RCC 7860 (cell line): ENCODE data around the gene CELA2A.
"Not testable (repeated sequence)": the region's sequence is repeated elsewhere in the genome, so short reads cannot be mapped to it uniquely, and the experiment has no call there.

ENCODE experiments used
- DNase-seq: peaks from one replicate; pipeline ENCODE4 v3.0.0-alpha.2; 2015; ENCODE audit warnings: low spot score
- FAIRE-seq: peaks from 2 replicates; lab custom pipeline; 2012; peaks lifted over from hg19 to GRCh38; lab: Jason Lieb, UNC

The CELA2A gene

DNA sequence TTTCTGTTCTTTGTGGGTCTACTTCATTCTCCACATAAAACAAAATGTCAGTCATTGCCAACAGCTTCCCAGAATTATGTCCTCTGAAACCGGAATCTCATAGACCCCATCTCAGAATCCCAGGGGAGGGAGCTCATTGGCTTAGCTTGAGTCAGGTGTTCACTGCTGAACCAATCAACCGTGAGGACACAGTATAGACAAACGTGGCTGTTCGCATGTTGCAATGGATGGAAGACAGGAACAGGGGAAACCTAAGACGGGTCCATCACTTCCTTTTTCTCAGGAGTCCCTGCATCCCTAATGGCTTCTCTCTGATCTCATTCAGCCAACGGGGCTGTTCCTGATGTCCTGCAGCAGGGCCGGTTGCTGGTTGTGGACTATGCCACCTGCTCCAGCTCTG is 9.1 kb downstream of the CELA2A start:
- FAIRE-seq (no peak), DNase-seq (no peak)

DNA sequence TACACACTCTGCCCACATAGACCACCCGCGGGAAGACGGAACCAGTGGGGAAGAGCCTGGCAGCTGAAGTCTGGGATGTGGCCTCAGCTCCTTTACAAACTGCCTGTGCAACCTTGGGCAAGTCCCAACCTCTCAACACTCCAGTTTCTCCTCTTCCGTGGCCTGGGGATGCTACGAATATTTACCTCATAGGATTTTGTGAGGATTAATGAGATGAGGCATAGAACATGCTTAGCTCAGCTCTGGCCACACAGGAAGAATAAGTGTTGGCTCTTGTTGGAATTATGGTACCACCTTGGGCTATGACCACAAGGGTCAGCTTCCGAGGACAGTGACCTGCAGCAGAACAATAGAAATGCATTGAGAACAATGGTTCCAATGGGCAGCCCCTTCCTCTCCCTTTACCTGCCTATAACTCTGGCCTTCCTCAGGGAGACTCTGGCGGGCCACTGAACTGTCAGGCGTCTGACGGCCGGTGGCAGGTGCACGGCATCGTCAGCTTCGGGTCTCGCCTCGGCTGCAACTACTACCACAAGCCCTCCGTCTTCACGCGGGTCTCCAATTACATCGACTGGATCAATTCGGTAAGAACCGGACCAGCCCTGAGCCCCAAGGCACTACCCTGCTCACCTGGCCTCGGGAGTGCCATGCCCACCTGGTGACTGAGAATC is 10.6 kb downstream of the CELA2A start:
- FAIRE-seq, DNase-seq: not testable (repeated sequence)

DNA sequence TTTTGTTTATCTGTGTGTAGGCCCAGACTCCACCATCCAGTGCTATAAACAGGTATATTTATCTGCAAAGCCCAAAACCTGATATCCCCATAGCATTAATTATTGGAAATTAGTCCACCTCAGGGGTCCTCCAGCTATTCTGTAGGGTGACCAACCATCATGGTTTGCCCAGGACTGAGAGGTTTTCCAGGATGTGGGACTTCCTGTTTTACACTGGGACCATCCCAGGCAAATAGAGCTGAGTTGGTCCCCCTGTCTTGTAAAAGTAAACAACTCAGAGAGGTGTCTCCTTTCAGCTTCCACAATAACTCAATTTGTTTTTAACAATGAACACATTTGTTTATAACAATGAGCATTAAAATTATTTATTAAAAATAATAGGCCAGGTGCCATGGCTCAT is 11.6 kb downstream of the CELA2A start:
- DNase-seq: no peak
- FAIRE-seq: no peak

DNA sequence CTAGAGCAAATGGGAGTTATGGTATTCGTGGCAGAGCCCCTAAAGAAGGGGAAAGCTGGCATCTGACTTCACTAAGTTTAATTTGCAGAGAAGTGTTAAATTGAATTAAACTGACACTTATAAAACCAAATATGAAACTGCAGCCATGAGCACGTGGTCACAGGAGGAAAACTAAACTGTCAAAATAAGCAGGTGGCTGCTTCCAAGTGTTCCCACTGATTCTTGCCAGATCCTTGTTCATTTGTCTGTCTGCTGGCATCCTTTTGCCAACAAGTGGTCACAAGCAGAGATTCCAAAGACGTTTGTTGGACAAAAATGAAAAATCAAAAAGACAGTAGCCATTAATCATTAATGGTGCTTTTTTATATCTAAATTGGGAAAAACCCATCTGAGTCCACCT is 12.8 kb downstream of the CELA2A start:
- DNase-seq (no peak), FAIRE-seq (no peak)

DNA sequence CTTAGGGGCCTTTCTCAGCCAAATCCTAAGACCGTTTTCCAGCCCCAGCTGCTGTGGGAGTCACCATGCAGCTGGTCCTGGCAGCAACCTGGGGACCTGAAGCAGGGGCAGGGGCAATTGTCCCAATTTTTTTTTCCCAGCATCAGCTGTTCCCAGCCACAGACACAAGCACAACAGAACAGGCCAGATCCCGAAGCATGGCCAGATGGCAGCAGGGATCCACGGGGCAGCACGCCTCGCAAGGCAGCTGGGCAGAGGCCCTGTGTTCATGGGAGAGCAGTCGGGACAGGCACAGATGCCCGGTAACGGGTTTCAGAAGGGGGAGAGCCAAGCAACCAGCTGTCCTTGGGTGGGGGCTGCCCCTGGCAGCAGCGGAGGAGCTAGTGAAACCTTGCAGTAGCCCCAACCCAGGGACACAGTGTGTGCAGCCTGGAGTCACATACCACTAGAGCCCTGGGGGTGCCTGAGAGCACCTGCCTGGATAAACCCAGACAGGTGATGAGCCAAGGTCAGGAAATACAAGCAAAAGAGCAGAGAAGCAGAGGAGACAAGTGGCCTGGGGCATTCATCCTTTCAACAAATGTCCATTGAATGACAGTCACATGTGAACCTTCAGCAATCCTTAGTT is 13.4 kb downstream of the CELA2A start:
- DNase-seq, FAIRE-seq: not testable (repeated sequence)

DNA sequence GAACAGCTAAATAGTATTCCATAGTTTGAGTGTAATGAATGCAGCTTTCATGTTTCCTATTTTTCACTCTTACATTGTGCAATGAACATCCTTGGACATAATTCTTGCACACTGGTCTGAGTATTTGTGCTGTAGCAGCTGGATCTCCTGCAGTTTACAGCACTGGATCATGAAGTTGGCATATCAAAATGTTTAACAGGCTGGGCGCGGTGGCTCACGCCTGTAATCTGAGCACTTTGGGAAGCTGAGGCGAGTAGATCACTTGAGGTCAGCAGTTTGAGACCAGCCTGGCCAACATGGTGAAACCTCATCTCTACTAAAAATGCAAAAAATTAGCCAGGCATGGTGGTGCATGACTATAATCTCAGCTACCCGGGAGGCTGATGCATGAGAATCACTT is 14.5 kb downstream of the CELA2A start:
- not testable (repeated sequence) for DNase-seq, FAIRE-seq

DNA sequence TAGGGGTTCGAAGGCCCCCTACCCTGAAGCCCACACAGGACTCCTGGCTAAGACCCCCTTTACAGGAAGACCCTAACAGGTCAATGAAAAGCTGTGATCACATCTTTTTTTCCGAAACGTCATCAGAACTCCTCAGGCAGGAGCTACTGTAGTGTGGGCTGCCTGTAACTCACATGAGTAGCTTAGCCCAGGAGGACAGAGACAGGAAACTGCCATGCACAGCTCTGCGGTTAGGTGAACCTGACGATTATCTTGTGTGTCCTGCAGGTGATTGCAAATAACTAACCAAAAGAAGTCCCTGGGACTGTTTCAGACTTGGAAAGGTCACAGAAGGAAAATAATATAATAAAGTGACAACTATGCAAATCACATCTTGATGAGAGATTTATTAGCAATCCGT is 15.2 kb downstream of the CELA2A start:
- not testable (repeated sequence) for DNase-seq, FAIRE-seq

DNA sequence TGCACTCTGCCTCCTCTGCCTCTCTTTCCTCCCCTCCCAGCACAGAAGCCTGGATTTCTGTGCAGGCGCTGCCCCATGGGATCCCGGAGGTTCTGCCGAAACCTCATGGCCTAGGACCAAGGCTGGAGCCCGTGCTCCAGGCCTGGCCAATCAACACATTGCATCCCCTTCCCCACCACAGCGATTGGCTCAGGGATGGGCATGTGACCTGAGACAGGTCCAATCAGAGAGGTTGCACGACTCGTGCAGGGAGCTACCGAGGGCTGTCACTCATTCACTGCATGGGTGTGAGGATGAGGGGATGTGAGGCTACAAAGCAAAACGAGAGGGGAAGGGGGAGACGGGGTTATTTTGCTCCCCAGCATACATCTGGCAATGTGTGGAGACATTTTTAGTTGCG is 16.1 kb downstream of the CELA2A start:
- FAIRE-seq: no peak
- DNase-seq: no peak

DNA sequence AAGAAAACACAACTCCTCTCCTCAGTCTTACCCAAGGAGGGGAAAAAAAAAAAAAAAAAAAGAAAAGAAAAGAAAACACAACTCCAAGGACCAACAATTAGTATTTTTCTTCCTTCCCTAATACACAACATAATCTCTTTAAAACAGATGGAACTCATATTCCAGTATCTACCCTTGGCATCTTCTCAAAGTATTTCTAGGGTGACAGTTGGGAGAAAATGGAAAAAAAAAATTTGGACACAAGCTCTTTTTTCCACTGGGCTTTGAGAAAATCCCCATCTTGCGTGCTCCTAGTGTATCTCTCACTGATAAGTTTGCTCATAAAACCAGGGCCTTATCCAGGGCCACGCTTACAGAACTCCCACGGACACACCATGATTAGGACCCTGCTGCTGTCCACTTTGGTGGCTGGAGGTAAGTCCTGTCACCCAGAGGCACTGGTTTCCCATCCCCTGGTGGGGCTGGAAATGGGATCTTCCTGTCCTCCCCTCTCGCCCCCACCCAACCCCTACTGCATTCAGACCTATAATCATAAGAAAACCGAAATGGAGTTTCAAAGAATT is 19.3 kb downstream of the CELA2A start, which contains the start of gene CELA2B:
CELA2B (plus strand) TSS at position 353 of the 563 bp plus-strand sequence; CDS start at position 375, 22 bp downstream.
- FAIRE-seq (no peak), DNase-seq (no peak)

DNA sequence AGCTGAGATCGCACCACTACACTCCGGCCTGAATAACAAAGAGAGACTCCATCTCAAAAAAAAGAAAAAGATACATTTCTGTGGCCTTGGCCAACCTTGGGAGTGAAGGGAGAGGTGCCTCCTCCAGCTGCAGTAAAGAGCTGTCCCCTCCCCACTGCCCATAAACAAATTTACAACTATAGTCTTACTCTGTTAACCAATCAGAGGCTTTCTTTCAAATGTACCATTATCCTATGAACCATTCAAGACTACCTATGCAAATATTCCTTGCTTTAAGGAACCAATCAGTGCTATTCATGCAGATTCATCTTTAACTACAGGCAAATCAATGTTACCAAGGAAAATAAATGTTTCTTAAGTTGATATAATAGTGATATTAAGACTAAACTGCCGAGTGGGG is 20.4 kb downstream of the CELA2A start:
- DNase-seq (no peak), FAIRE-seq (no peak)

DNA sequence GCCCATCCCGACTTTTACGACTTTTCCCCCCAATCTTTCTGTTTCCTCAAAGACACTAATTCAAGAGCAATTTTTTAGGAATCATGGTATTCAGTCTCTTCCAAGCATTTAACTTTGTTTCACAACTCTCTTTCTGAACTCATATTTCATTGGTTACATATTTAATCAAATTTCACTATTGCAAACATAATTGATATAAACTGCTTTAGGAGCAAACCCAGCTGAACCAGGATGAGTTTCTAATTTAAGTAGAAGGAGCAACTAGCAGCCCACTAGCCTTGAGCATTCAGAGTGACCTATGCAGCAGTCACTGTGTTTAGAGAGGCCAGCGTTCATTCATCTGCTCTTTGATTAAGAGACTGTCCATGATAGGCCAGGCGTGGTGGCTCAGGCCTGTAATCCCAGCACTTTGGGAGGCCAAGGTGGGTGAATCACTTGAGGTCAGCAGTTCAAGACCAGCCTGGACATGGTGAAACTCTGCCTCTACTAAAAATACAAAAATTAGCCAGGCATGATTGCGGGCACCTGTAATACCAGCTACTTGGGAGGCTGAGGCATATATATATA is 21.2 kb downstream of the CELA2A start:
- no peak for DNase-seq
- FAIRE-seq: no peak

DNA sequence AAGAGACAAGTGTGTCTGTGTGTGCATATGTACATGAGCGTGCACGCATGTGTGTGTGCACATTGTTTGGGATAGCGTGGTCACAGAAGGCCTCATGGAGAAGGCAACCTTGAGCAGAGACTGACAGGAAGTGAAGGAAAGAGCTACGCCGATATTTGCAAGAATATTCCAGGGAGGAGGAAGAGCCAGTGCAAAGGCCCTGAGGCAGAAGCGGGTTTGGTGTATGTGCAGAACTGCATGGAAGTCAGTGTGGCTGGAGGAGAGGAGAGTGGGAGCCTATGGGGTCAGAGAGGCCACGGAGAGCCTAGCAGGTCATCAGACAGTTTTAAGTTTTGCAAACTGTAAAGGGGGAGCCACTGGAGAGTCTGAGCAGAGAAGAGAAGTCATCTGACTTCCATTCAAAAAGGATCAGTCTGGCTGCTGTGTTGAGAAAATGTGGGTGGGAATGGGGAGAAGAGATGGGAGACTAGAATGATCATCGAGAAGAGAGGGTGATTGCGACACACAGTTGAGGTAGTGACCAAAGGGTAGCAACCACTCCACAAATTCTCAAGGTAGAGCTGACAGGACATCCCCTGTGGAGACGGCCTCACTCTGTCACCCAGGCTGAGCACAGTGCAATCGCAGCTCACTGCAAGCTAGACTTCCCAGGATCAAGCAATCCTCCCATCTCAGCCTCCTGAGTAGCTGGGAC is 23.3 kb downstream of the CELA2A start:
- DNase-seq (no peak), FAIRE-seq (no peak)

DNA sequence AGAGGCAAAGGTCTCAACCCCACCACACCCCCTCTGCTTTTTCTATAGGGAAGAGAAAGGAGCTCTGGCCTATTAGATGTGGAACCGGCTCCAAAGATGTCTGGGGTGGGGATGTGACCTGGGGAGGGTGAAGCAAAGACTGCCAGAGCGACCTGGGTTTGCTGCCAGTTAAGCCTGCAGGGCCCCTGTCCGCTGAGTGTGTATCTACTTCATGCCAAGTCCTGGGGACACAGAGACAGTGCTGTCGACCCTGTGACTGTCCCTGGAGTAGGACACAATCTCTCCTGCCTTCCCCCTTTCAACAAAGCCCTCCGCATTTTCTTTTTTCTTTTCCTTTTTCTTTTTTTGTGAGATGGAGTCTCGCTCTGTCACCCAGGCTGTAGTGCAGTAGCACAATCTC is 25.9 kb downstream of the CELA2A start:
- FAIRE-seq, DNase-seq: not testable (repeated sequence)

DNA sequence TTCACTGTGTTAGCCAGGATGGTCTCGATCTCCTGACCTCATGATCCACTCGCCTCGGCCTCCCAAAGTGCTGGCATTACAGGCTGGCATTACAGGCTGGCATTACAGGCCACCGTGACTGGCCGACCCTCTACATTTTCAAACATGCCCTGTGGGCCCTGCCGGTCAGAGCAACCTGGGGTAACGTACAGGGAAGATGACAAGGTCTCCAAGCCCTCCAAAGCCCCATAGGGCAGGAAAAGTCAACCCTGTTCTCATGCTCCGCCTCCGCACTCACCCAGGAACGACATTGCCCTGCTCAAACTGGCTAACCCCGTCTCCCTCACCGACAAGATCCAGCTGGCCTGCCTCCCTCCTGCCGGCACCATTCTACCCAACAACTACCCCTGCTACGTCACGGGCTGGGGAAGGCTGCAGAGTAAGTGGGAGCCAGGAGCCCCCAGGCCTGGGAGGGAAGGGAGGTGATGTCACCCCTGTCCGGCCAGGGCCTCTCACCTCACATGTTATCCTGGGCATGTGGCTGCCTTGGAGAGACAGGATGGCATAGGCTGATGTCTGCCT is 26.5 kb downstream of the CELA2A start:
- FAIRE-seq, DNase-seq: not testable (repeated sequence)

DNA sequence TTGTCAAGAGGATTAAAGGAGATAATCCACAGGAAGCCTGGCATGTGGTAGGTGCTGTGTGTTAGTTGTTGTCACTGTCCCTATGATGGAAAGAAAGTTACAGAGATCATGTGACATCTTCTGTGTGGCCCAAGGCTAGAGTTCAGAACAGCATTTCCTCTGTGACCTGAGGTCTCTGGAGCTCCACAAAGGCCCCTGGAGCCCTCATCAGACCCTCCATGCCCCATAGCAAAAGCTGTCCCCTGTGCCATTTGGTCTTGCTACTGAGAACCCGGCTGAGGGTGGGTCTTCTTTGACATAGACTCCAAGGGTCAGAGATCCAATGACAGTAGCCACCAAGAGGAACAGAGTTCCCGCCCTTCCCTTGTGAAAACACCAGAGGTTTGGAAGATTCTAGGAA is 27.4 kb downstream of the CELA2A start:
- no peak for FAIRE-seq

DNA sequence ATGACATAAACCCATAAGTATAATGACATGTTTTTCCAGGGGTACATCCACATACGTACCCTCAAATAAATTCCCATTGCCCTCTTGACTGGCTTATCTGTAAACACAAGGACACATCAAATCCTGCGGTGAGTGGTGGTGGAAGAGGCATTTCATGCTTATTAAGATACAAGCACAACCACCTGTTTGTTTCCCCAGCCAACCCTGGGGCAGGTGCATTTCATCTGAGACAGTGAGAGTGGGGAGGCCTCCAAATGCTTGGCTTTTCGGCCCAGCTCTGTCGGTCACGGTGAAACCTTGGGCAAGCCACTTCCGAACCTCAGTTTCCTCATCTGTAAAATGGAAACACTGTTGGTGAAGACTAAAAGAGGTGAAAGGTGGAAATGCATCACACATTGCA is 27.9 kb downstream of the CELA2A start:
- not testable (repeated sequence) for DNase-seq, FAIRE-seq

More for the DNA sequence above, 27.4 kb downstream of the CELA2A start:
- no peak for DNase-seq

DNA sequence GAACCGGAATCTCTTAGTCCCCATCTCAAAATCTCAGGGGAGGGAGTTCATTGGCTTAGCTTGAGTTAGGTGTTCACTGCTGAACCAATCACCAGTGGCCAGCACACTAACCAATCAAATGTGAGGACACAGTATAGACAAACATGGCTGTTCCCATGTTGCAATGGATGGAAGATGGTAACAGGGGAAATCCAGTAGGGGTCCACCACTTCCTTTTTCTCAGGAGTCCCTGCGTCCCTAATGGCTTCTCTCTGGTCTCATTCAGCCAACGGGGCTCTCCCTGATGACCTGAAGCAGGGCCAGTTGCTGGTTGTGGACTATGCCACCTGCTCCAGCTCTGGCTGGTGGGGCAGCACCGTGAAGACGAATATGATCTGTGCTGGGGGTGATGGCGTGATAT is 29.1 kb downstream of the CELA2A start:
- FAIRE-seq: no peak
- DNase-seq: no peak

DNA sequence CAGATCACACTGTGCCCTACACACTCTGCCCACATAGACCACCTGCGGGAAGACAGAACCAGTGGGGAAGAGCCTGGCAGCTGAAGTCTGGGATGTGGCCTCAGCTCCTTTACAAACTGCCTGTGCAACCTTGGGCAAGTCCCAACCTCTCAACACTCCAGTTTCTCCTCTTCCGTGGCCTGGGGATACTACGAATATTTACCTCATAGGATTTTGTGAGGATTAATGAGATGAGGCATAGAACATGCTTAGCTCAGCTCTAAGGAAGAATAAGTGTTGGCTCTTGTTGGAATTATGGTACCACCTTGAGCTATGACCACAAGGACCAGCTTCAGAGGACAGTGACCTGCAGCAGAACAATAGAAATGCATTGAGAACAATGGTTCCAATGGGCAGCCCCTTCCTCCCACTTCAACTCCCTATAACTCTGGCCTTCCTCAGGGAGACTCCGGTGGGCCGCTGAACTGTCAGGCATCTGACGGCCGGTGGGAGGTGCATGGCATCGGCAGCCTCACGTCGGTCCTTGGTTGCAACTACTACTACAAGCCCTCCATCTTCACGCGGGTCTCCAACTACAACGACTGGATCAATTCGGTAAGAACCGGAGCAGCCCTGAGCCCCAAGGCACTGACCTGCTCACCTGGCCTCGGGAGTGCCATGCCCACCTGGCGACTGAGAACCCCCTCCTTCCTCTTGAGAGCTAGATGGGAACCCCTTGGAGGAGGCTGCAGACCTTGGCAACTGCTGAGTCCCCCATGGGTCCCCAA is 30.5 kb downstream of the CELA2A start:
- not testable (repeated sequence) for DNase-seq, FAIRE-seq

DNA sequence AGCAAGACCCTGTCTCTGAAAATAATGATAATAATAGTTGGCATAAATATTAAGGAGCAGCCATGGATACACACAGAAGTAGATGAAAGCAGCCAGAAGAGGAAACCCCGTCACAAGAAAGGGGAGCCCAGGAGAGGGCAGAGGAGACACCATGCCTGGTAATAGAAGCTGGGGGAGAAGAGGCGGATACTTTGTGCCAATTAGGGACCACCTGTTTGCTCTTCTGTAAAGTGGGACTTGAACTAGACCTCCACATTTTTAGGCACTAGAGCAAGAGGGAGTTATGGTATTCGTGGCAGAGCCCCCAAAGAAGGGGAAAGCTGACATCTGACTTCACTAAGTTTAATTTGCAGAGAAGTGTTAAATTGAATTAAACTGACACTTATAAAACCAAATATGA is 31.8 kb downstream of the CELA2A start:
- DNase-seq (no peak), FAIRE-seq (no peak)
